Activated T-cell treated with anti-CD3 and anti-CD28 coated beads for 1 hour (primary cell): ENCODE results near the gene SLCO2A1.

Experiments
- DNase-seq: peaks from one replicate; pipeline ENCODE4 v3.0.0-alpha.2; 2020; ENCODE audit warnings: low read depth

SLCO2A1 gene

DNA sequence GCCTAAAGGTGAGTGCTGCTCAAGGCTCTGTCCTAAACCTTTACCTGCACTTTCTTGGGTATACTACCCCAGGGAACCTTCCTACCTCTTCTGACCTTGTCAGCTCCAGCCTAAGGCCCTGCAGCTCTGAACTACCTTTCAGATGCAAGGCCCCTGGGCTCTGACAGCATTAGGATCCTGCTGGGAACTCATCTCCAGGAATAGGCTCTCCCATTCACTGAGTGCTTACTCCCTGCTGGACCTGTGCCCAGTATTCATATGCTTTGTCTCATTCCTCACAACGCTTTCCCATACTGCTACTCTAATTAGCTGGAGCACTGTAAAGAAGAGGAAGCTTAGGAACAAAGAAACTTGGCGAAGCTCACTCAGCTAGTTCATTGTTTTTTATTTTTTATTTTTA, 80.3 kb downstream of the SLCO2A1 start:
- no peak for DNase-seq

DNA sequence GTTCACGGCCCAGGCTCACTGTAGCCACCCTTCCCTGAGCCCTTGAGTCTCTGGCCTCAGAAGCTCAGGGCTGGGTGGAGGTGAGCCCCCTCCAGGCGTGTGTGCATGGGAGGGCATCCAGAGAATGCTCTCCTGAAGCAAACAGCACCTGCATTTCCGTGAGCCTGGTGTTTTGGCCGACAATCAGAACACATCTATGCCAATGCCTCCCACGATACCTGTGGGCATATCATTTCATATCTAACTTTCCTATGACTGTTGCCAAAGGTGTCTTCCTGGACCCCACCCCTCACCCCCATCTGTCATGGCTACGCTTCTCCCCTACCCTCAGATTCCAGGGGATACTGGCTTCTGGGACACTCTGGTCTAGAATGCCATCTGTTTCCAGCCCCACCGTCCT, 80.7 kb downstream of the SLCO2A1 start:
- no peak for DNase-seq

DNA sequence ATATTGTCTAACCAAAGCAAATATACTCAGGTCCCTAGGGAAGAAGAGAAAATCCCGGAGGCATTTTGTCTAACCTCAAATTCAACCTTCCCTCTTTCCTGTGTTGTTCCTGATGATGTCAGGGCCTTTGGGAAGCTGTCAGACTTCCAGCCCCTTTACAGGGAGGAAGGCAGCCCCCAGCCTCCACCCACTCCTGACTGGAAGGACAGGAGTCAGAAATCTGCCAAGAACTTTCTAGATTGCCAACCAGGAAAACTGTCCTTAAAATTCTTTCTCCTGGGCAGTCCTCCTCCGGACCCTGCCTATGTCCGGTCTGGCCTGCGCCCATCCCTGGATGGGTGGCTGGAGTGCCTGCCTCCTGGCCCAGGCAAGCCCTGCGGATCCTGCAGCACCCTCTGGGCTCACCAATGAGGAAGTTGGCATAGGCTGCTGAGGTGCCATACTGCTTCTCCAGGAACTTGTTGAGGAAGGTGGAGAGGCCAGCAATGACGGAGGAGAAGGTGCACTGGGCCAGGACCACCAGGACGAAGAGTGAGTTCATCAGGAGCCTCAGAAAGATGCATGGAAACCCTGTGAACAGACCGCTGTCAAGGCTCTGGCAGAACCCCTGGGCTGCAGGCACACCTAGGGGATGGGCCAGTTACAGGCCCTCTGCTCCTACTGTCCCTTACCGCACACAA, 81.5 kb downstream of the SLCO2A1 start:
- no peak for DNase-seq

DNA sequence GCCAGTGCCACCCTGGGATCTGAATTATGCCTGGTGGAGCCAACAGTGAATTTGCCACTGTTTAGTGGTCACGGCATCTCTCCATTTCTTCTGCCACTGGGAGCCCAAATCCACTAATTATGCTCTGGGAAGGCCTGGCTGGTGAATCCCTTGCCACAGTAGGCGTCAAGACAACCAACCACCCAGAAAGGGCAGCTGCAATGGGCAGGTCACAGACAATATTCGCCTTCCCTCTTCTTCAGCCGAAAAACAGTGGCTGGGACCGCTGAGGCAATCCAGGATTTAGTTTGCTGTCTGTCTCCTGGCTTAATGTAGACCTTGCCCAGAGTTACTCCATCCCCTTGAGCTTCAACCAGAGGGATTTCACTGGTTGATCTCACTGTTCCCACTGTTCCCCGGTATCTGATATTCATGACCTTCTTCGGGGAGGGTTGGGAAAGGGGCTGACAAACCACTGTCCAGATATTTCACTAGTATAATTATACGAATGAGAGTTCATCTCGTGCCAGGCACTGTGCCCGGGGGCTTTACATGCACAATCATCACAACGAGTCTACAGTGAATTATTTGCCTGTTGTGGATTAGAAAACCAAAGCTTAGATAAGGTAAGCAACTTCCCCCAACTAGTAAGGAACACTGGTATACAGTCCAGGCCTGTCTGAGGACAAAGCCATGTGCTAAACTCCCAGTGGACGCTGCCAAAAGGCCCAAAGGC, 84.2 kb downstream of the SLCO2A1 start:
- DNase-seq: no peak

DNA sequence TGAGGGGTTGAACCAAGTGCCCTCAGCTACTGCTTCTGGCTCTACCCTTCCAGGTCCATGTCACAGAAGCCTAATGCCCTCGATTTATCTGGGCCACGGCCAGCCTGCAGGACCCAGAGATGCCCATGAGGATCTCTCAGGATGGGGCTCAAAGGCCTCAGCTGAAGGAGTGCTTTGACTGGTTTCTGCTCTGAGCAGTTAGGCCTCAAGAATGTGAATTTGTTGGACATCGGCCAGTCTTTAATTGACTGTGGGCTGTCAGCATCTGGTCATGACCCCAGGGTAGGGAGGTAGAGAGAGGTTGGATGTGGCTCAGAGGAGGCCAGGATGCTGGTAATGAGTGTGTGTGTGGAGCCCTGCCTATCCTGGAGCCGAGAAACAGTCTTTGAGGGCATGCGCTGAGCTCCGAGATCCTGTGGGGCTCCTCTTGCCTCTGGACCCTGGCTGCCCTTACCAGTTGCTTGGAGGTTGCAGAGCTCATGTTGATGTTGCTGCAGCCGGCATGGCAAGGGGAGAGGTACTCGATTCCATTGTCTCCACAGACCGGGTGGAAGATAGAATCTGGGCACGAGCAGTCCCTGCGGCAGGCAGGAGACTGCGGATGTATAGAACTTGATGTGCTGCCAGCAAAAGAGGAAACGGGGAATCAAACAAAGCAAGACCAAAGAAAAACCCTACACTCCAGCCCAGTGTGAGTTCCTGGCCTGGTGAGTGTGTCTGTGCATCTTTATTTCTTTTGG, 84.9 kb downstream of the SLCO2A1 start:
- no peak for DNase-seq

DNA sequence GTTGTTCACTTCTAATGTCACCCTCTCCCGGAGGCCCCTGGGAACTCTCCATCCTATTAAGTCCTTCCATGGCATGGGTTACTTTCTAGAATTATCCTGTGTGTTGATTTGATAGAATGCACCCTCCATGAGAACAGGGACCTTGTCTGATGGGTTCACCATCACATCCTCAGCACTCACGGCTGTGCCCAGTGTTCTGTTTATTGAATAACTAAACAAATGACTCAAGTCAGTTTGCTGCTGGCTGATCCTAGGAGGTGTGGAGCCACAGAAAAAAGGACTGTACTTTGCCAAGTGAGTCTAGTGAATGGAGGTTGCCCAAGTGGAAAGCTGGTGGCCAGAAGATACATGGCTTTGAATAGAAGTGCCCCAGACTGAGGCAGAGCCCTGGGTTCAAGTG, 85.5 kb downstream of the SLCO2A1 start:
- no peak for DNase-seq

DNA sequence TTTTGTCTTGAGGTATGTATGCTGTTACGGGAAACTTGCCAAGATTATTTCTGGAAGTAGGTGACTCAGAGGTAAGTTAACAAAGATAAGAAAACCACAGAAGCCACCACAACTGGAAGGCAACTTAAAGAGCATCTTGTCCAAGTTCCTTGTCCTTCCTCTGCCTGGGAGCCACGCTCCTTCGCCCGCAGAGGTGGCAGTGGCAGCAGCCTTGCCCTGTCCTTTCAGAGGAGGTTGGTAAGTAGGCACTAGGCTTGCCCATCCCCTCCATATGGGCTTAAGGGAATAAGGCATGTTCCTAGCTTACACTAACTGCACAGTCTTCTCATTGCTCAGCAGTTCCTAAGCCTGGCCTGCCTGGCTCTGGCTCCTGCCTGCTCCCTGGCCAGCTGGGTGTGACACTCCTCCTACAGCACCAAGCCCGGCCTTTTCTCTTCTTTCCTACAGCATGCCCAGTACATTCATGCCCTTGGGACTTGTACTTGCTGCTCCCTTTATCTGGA, 86.0 kb downstream of the SLCO2A1 start:
- DNase-seq: no peak

DNA sequence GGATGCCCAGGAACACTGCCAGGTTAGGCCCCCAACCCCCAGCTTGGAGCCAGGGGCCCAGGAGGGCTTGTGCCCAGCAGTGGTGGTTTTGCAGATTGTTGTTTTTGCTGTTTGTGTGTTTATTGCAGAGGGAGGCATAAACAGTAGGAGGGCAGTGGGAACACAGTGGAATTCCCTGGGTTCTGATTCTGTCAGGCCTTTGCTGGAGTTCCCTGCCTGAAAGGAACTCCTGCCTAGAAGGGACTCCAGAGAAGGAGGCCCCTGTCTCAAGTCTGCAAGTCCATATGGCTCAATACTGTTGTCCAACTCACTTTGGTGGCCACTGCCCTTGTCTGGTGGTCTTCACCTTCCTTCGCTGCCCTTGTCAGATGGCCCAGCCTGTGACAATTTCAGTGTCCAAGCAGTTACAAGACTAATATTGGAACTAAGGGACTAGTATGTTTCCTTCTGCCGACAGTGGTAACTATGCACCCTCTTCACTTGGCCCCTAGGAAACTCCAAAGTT, 86.6 kb downstream of the SLCO2A1 start:
- DNase-seq: no peak

DNA sequence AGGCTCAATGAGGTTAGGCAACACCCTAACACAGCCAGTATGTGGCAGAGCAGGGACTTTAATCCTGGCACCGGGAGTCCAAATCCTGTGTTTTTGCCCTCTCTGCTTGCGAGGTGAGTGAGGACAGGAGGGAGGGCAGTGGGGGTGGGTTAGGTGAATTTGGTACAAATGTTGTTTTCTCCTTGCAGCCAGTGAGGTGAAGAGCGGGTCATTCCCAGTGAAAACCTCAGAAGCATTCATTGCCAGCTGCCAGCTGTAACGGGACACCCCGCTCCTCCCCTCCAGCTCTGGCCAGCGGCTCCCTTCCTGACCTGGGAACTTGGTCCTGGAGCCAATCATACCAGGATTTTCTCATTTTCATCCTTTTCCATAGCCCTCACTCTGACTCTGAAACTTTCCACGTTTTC, 88.3 kb downstream of the SLCO2A1 start:
- no peak for DNase-seq

DNA sequence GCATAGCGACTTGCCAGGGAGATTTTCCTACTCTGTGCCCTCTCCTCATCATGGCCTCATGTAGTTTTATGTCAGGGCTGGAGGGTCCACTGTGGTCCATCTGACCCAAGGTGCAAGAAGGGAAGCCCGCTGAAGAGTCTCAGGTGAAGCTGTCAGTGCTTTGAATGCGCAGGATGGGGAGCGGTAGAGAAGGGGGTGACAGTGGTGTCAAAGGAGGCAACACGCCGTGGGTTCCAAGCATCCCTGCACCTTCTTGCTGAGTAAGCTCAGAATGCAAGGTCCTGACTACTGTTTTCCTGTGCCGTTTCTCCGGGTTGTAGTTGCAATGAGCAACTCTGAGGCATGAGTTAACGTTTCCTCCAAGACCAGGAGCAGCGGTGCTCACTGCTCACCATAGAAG, 89.2 kb downstream of the SLCO2A1 start:
- DNase-seq: no peak

DNA sequence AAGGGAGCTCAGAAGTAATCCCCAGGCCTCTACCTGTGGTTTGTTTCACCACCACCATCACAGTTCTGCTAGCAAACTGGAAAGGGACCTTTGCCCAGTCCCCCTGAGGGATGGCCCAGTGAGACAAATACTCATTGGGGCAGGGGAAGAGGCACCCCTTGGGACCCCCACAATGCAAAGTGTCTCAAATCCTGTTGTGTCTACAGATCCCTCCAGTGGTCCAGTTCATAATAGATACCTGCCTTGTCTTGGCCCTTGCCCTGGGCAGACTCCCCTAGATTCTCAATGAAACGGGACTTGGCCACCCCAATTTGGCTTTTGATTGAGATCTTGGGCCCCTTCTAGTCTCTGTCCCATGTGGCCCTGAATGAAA, 90.3 kb downstream of the SLCO2A1 start:
- DNase-seq: no peak

DNA sequence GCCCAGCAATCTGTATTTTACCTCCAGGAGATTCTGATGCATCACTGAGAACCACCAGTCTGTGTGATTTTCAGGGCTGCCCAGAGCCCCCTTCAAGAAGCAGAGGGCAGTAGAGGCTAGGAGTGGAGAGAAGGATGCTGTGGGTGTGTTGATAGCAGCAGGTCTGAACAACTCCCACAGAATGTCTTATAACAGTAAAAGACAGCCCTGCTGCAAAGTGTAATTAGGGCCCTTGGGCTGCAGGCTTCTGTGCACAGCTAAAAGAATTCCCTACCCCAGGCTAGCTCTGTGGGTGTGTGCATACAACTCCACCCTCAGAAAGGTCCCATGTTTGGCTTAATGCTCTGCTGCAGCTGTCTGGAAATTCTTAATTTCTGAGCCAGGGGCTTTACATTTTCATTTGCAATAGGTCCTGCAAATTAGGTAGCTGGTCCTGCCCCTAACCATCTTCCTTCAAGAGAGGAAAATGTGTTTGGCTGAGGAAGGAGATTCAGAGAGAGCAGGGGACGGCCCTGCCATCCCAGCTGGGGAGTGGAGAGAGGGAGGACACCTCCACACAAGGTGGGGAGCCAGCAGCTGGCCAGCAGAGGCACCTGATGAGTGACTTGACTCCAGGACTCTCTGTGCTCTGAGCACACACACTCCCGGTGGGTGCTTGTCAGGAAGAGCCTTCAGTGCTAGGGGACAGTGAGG, 90.8 kb downstream of the SLCO2A1 start:
- no peak for DNase-seq

DNA sequence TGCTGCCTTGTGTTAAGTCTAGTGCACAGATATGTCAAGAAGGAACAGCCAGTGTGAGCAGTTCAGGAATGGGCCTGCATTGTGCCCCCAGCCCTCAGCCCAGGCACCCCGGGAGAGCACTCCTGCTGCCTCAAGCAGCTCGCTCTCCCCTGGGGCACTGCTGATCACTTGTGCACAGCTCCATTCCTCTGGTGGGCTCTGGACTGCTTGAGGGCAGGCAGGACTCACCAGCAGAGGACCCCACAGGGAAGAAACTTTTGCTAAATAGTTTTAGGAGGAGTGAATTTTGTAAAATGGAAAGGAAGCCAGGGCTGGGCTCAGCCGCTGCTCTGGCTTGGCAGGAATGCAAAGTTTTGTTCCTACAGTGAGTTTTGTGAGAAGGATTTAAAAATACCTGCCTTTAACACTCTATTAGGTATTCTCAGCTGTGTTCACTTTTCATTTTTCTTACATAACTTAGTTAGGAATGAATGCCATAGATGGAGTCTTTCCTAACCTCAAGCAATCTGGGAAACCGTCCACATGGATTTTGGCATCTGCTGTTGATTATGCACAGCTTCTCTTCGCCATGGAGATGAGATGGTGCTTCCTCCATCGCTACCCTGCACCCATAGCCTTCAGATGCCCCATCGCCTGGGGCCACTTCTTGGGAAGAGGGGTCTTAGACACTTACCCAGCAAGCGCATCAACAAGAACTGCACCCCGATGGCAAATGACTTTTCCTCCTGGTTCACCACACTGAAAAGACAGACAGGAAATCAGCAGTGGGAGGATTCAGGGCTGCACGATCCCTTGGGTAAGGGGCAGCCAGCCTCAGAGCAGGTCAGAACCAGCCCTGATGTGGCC, 91.7 kb downstream of the SLCO2A1 start:
- DNase-seq: no peak

DNA sequence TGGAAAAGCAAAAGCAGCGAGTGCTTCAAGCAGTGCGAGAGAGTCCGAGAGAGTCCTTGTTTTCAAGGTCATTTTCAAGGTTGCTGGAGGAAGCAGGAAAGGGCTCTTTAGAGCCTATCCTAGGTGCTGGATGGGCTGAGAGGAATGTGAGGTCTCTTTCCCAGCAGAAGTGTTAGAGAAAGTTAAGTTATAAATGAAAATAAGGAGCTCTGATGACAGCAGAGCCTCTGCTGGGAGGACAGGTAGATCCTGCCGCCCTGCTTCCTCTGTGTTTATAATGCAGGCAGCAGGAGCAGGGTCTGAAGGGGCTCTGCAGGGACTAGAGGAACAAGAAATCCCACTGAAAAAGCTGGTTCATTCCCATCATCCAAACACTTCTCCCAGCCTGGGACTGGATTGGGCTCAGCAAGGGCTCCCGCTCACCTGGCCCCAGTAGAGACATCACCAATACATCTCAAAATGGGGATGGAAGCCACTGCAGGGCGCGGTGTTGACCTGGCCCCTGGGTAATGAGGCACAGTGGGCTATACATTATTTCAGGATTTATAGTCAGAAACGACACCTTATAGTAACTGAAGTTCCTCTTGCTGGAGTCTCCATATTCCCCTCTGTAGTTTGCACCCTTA, 92.6 kb downstream of the SLCO2A1 start:
- DNase-seq: no peak

DNA sequence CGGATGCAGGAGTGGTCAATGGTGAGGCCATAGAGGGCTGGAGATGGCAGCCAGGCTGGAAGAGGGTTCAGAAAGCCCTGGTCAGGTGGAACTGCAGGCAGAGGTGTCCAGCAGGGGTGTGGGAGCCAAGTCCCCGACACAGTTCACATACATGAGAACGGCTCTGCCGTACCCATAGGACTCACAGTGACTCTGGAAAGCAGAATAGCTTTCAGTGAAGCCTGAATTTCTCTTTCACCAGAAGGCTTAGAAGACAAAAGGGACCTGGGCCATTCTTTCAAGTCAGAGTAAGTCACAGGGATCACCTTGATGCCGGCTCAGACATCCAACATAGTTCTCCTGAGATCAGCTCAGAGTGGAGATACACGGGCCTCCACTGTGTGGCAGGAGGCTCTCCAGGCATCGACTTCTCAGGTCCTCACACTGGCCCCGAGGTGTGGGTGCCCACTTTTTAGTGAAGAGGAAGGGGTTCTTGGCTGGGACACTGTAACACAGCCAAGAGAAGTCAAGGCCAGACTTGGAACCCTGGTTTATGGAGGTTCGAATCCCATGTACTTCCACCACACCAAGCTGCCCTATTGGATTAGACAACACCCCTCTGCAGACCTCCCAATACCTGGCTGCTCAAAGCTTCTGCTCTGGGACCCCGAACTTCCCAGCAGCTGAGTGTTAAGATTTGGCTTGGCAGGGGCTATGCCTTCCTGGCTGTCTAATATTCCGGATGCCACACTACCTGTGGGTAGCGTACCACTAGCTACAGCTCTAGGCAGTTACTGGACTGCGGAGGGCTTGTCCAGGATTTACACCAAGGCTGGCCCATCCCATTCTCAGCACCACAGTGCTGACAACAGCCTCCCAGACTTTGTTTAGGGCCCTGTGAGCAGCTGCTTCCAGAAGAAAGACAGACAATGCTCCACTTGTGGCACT, 93.6 kb downstream of the SLCO2A1 start:
- DNase-seq: no peak

DNA sequence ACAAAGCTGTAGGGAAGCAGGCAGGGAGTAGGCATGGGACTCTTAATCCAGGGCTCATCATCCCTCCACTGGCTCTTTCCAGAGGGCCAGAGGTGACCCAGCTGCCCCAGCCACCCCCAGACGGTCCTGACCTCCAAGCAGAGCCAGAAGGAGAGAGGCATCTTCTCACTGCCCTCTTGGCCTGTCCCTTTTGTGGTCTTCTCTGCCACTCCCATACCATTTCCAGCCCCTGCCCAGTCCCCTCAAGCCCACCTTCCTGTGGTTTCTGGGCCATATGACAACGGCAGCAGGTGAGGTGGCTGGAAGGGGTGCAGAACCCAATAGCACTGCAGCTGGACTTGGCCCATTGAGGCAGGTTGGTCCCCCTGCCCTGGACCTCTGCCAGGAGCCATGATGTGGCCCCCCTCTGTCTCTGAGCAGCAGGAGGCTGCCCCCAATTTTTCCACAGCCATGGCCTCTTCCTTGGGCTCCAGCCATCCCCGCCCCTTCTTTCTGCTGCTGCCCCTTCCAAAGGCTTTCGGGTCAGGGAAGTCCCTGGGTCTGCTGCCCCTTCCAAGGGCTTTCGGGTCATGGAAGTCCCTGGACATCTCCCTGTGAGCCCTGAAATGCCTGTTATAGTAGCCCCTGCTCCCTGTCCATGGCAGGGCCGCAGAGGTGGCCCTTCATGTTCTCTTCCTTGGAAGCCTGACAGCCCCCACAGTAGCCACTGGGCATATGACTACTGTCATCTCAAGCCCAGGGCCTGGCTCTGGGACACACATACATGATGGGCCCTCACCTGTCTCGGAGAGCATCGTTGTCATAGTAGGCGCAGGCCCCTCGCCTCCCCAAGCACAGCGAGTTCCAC, 94.5 kb downstream of the SLCO2A1 start:
- DNase-seq: no peak

DNA sequence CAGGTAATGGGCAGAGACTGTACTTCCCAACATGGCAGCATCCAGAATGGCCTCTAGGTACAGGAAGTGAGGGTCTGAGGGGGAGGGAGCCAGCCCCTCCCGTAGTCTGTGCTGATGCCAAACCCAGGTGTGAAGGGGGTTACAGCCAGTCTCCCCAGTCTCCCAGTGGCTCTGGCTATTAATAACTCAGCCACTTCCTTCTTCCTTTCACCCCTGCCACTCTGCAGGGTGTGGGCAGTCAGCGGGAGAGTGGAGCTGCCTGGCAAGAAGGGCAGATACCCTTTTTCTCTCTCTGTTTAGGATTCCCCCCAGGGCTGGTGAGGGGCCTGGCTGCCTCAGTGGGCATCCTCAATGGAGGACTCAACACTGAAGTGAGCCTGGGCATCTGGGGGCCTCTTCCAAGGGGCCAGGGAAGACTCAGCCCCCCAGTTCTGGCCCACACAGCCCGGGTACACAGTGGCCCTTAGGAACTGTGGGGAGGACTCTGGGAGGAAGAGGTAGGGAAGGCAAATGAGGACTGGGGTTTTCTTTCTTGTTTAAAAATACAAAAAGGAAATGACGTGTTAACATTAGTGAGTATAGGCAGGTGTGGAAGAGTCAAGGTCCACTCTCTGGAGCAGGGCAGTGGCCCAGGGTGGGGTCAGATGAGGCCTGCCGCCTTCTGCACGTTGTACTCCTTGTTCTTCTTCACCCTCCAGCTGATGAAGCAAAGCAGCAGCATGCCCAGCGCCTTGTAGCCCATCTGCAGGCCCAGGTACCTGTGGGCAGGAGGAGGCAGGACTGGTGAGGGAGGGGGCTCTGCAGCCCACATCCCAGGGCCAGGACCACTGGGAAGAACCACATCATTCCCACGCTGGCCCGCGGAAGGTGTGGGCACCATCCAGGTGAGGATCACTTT, 95.4 kb downstream of the SLCO2A1 start:
- no peak for DNase-seq
